ENCODE results near the gene MATN4. TPM values are rescaled to one million over a fixed set of nuclear protein-coding genes. Genes with fewer than 3 reads are reported as not detected.

The MATN4 gene
- total and polyA plus RNA-seq, 2 experiments from 2014 or later, result 3.3 to 5.1 TPM

DNA sequence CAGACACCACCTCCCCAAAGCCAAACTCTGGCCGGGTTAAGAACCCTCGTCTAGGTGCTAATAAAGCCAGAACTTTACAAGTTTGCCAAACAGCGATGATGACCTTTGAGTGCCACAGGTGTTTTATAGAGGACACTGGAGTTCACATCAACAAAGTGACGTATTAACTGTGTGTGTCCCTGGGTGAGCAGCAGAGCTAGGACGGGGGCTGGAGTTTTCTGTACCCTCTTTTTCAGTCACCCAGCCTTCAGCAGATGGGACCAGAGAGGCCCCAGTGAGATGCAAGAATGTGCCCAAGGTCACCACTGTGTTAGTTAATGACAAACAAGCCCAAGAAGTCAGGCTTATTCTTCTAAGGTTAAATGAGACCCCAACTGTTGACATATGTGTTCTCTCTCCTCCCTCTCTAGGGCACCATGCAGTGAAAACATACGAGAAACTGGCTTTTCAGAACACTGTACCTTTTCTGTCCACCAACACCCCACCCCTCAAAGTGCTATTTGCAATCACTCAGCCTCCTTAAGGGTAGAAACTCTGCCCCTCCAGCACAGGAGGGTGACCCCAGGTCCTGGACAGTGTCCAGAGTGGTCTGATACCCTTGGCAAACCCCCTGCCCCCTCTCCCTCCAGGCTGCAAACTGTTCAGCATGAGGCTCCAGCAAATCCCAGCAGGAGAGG is 34.9 kb upstream of the MATN4 start:
- Histone ChIP-seq H3K27me3 (ENCODE audit: insufficient read depth) (peaks cover 9% of the 10 kb centered on the region; the same call in 1 of the 2 replicates), H3K27ac (ENCODE audit: low read depth) (peak overlapping the region; percentile 96), H2AFZ (no peak overlapping the region), H4K20me1 (replicated peaks; ENCODE audit: insufficient read depth) (no peaks in the 10 kb centered on the region), H3K79me2 (replicated peaks; ENCODE audit: insufficient read depth) (peaks cover 93% of the 10 kb centered on the region), H3K4me3 (peak overlapping the region; percentile 46), H3K36me3 (ENCODE audit: insufficient read depth) (no peaks in the 10 kb centered on the region), H3K4me1 (ENCODE audit: insufficient read depth) (peaks cover 87% of the 10 kb centered on the region), H3K9me2 (ENCODE audit: insufficient read depth) (no peaks in the 10 kb centered on the region), H3K4me2 (peak overlapping the region; percentile 98), H3F3A (replicated peaks; ENCODE audit: low read depth) (0 out of 2 replicates have a peak, but pooled peaks cover 8% of the 10 kb centered on the region)
- peak overlapping the region; percentile 96 for H3K27ac Mint-ChIP-seq
- H3K27me3 Mint-ChIP-seq (ENCODE audit: insufficient read depth, low read depth, poor library complexity), result peaks cover 17% of the 10 kb centered on the region
- H3K4me3 Mint-ChIP-seq, result peak overlapping the region; percentile 71
- ATAC-seq (no peak), DNase-seq (ENCODE audit: low spot score) (no peak)
- no peaks in the 10 kb centered on the region for H3K9me3 Mint-ChIP-seq
- peaks cover 18% of the 10 kb centered on the region for H3K36me3 Mint-ChIP-seq (ENCODE audit: low read depth)
- TF ChIP-seq, protein P1, sequence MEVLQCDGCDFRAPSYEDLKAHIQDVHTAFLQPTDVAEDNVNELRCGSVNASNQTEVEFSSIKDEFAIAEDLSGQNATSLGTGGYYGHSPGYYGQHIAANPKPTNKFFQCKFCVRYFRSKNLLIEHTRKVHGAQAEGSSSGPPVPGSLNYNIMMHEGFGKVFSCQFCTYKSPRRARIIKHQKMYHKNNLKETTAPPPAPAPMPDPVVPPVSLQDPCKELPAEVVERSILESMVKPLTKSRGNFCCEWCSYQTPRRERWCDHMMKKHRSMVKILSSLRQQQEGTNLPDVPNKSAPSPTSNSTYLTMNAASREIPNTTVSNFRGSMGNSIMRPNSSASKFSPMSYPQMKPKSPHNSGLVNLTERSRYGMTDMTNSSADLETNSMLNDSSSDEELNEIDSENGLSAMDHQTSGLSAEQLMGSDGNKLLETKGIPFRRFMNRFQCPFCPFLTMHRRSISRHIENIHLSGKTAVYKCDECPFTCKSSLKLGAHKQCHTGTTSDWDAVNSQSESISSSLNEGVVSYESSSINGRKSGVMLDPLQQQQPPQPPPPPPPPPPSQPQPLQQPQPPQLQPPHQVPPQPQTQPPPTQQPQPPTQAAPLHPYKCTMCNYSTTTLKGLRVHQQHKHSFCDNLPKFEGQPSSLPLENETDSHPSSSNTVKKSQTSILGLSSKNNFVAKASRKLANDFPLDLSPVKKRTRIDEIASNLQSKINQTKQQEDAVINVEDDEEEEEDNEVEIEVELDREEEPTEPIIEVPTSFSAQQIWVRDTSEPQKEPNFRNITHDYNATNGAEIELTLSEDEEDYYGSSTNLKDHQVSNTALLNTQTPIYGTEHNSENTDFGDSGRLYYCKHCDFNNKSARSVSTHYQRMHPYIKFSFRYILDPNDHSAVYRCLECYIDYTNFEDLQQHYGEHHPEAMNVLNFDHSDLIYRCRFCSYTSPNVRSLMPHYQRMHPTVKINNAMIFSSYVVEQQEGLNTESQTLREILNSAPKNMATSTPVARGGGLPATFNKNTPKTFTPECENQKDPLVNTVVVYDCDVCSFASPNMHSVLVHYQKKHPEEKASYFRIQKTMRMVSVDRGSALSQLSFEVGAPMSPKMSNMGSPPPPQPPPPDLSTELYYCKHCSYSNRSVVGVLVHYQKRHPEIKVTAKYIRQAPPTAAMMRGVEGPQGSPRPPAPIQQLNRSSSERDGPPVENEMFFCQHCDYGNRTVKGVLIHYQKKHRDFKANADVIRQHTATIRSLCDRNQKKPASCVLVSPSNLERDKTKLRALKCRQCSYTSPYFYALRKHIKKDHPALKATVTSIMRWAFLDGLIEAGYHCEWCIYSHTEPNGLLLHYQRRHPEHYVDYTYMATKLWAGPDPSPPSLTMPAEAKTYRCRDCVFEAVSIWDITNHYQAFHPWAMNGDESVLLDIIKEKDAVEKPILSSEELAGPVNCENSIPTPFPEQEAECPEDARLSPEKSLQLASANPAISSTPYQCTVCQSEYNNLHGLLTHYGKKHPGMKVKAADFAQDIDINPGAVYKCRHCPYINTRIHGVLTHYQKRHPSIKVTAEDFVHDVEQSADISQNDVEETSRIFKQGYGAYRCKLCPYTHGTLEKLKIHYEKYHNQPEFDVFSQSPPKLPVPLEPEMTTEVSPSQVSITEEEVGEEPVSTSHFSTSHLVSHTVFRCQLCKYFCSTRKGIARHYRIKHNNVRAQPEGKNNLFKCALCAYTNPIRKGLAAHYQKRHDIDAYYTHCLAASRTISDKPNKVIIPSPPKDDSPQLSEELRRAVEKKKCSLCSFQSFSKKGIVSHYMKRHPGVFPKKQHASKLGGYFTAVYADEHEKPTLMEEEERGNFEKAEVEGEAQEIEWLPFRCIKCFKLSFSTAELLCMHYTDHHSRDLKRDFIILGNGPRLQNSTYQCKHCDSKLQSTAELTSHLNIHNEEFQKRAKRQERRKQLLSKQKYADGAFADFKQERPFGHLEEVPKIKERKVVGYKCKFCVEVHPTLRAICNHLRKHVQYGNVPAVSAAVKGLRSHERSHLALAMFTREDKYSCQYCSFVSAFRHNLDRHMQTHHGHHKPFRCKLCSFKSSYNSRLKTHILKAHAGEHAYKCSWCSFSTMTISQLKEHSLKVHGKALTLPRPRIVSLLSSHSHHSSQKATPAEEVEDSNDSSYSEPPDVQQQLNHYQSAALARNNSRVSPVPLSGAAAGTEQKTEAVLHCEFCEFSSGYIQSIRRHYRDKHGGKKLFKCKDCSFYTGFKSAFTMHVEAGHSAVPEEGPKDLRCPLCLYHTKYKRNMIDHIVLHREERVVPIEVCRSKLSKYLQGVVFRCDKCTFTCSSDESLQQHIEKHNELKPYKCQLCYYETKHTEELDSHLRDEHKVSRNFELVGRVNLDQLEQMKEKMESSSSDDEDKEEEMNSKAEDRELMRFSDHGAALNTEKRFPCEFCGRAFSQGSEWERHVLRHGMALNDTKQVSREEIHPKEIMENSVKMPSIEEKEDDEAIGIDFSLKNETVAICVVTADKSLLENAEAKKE (CRISPR knock-in tag; IDR thresholded peaks at IDR 0.05), result no peak
- TF ChIP-seq, protein P2, sequence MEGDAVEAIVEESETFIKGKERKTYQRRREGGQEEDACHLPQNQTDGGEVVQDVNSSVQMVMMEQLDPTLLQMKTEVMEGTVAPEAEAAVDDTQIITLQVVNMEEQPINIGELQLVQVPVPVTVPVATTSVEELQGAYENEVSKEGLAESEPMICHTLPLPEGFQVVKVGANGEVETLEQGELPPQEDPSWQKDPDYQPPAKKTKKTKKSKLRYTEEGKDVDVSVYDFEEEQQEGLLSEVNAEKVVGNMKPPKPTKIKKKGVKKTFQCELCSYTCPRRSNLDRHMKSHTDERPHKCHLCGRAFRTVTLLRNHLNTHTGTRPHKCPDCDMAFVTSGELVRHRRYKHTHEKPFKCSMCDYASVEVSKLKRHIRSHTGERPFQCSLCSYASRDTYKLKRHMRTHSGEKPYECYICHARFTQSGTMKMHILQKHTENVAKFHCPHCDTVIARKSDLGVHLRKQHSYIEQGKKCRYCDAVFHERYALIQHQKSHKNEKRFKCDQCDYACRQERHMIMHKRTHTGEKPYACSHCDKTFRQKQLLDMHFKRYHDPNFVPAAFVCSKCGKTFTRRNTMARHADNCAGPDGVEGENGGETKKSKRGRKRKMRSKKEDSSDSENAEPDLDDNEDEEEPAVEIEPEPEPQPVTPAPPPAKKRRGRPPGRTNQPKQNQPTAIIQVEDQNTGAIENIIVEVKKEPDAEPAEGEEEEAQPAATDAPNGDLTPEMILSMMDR (conservative IDR thresholded peaks at IDR 0.05; ENCODE audit: low read depth in 2 of 2), result no peak
- H3K4me1 Mint-ChIP-seq, result peaks cover 96% of the 10 kb centered on the region

Measured in GM23338 (cell line).